Measurements from ENCODE around the gene GAN.

- TF ChIP-seq, protein P1, sequence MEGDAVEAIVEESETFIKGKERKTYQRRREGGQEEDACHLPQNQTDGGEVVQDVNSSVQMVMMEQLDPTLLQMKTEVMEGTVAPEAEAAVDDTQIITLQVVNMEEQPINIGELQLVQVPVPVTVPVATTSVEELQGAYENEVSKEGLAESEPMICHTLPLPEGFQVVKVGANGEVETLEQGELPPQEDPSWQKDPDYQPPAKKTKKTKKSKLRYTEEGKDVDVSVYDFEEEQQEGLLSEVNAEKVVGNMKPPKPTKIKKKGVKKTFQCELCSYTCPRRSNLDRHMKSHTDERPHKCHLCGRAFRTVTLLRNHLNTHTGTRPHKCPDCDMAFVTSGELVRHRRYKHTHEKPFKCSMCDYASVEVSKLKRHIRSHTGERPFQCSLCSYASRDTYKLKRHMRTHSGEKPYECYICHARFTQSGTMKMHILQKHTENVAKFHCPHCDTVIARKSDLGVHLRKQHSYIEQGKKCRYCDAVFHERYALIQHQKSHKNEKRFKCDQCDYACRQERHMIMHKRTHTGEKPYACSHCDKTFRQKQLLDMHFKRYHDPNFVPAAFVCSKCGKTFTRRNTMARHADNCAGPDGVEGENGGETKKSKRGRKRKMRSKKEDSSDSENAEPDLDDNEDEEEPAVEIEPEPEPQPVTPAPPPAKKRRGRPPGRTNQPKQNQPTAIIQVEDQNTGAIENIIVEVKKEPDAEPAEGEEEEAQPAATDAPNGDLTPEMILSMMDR (conservative IDR thresholded peaks at IDR 0.05; ENCODE audit: low read depth, low read length), result no peak
- TF ChIP-seq EZH2phosphoT487 (IDR thresholded peaks at IDR 0.05; ENCODE audit: borderline replicate concordance, low read length), result no peak
- no peak for TF ChIP-seq EZH2 (IDR thresholded peaks at IDR 0.05; ENCODE audit: low read length, unreplicated experiment)
Measured at GRCh38 chr16:81435567-81435966, 120.8 kb downstream of the GAN start.
